ENCODE results near the gene NIPA2. TPM values are rescaled to one million over a fixed set of nuclear protein-coding genes. Genes with fewer than 3 reads are reported as not detected.

Gene NIPA2
- total and polyA plus RNA-seq, 3 donors from 2014 or later = 31.4 to 47.1 (median 33.9) TPM

- H3K4me1 ChIP-seq = no peaks in the 10 kb centered on the region
- intact Hi-C loops (cut with DNase I; ENCODE audit: low total_unique reads) = no loop called here
- H3K36me3 ChIP-seq (ENCODE audit: low read depth, missing control alignments) = no peaks in the 10 kb centered on the region
- H3K9me3 ChIP-seq = no peaks in the 10 kb centered on the region
- DNase-seq = no peak
- 83 to 87% methylated on average over 1 of the region's 1 CpG for WGBS, 2 donors
- H3K27me3 ChIP-seq = no peaks in the 10 kb centered on the region
- no peak for TF ChIP-seq POLR2A (IDR thresholded peaks at IDR 0.05)
- TF ChIP-seq, protein P1, sequence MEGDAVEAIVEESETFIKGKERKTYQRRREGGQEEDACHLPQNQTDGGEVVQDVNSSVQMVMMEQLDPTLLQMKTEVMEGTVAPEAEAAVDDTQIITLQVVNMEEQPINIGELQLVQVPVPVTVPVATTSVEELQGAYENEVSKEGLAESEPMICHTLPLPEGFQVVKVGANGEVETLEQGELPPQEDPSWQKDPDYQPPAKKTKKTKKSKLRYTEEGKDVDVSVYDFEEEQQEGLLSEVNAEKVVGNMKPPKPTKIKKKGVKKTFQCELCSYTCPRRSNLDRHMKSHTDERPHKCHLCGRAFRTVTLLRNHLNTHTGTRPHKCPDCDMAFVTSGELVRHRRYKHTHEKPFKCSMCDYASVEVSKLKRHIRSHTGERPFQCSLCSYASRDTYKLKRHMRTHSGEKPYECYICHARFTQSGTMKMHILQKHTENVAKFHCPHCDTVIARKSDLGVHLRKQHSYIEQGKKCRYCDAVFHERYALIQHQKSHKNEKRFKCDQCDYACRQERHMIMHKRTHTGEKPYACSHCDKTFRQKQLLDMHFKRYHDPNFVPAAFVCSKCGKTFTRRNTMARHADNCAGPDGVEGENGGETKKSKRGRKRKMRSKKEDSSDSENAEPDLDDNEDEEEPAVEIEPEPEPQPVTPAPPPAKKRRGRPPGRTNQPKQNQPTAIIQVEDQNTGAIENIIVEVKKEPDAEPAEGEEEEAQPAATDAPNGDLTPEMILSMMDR (IDR thresholded peaks at IDR 0.05) = no peak
- H3K27ac ChIP-seq = no peak overlapping the region
- H3K4me3 ChIP-seq = no peak overlapping the region
Observed at GRCh38 chr15:22856659-22857058, 18.2 kb downstream of the NIPA2 start.

DNA sequence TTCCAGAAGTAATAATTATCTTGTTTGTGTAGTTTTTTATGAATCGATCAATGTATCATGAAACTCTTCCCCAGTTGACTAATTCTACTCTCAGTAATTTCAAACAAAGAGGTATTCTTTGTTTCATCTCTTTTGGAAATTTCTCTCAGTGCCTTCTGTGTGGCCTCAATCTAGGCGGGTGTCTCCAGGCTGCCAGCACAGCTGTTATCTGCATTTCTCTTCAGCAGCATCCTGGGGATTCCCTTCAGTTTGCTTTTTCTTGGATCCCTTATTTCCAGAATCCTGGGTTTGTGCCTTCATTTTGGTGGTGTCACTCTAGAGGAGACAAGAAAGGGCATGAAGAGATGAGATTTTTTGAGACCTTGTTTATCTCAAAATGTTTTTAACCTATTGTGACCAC lies 22.7 kb downstream of the NIPA2 start:
- Histone ChIP-seq H3K9me3 (no peaks in the 10 kb centered on the region), H3K4me3 (no peak overlapping the region), H3K4me1 (peaks cover 8% of the 10 kb centered on the region), H3K27me3 (no peaks in the 10 kb centered on the region), H3K27ac (no peak overlapping the region), H3K36me3 (ENCODE audit: low read depth, missing control alignments) (no peaks in the 10 kb centered on the region)
- intact Hi-C loops (cut with DNase I; ENCODE audit: low total_unique reads) = no loop called here
- WGBS, 2 donors = 66 to 70% methylated on average over 2 of the region's 2 CpGs
- TF ChIP-seq, protein P1 (IDR thresholded peaks at IDR 0.05) = no peak
- TF ChIP-seq POLR2A (IDR thresholded peaks at IDR 0.05) = no peak
- peak; percentile 34 for DNase-seq

- H3K27me3 ChIP-seq = no peaks in the 10 kb centered on the region
- TF ChIP-seq, protein P1 (IDR thresholded peaks at IDR 0.05) = no peak
- no peak for TF ChIP-seq POLR2A (IDR thresholded peaks at IDR 0.05)
- WGBS, 2 donors = 45 to 48% methylated on average over 3 of the region's 3 CpGs
- no peaks in the 10 kb centered on the region for H3K9me3 ChIP-seq
- DNase-seq = peak; percentile 36
- H3K36me3 ChIP-seq (ENCODE audit: low read depth, missing control alignments) = no peaks in the 10 kb centered on the region
- peaks cover 8% of the 10 kb centered on the region for H3K4me1 ChIP-seq
- H3K4me3 ChIP-seq = no peak overlapping the region
- intact Hi-C loops (cut with DNase I; ENCODE audit: low total_unique reads) = no loop called here
- H3K27ac ChIP-seq = no peak overlapping the region
Observed at GRCh38 chr15:22863356-22863755, 24.9 kb downstream of the NIPA2 start.

DNA sequence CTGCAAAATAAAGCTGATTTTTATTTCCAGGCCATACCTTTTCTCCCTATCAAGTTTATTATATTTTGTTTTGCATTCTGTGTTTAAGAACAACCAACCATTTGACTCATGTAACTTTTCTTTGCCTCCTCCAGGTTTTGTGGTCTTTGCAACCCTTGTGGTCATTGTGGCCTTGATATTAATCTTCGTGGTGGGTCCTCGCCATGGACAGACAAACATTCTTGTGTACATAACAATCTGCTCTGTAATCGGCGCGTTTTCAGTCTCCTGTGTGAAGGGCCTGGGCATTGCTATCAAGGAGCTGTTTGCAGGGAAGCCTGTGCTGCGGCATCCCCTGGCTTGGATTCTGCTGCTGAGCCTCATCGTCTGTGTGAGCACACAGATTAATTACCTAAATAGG lies 27.6 kb downstream of the NIPA2 start:
- no peaks in the 10 kb centered on the region for H3K27me3 ChIP-seq
- WGBS, 2 donors = 51 to 79% methylated on average over 7 of the region's 7 CpGs
- H3K4me1 ChIP-seq = peaks cover 8% of the 10 kb centered on the region
- DNase-seq = no peak
- TF ChIP-seq, protein P1 (IDR thresholded peaks at IDR 0.05) = no peak
- TF ChIP-seq POLR2A (IDR thresholded peaks at IDR 0.05) = no peak
- no peaks in the 10 kb centered on the region for H3K36me3 ChIP-seq (ENCODE audit: low read depth, missing control alignments)
- intact Hi-C loops (cut with DNase I; ENCODE audit: low total_unique reads) = no loop called here
- H3K9me3 ChIP-seq = no peaks in the 10 kb centered on the region
- H3K27ac ChIP-seq = no peak overlapping the region
- no peak overlapping the region for H3K4me3 ChIP-seq

DNA sequence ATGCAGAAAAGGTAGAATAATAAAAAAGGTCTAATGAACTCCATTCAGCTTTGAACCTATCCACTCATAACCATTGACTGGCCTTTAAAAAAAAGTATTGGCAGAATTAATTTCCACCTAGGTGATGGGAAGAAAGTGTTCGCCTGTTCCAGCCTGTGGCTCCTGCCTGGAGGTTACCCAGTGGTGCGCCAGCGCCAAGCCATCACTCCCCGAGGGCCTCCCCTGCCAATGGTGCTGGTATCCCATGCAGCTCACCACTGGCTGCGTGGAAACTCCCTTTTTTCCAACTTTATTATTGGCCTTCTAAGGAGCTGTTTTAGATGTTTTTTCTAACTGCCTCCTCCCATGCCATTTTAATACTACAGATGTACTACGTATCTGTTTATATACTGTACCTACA lies 29.4 kb downstream of the NIPA2 start:
- DNase-seq = no peak
- TF ChIP-seq, protein P1 (IDR thresholded peaks at IDR 0.05) = no peak
- no peak for TF ChIP-seq POLR2A (IDR thresholded peaks at IDR 0.05)
- WGBS, 2 donors = 87 to 96% methylated on average over 6 of the region's 6 CpGs
- no peak overlapping the region for H3K4me3 ChIP-seq
- intact Hi-C loops (cut with DNase I; ENCODE audit: low total_unique reads) = no loop called here
- no peak overlapping the region for H3K27ac ChIP-seq
- no peaks in the 10 kb centered on the region for H3K36me3 ChIP-seq (ENCODE audit: low read depth, missing control alignments)
- H3K4me1 ChIP-seq = peaks cover 8% of the 10 kb centered on the region
- H3K9me3 ChIP-seq = no peaks in the 10 kb centered on the region
- no peaks in the 10 kb centered on the region for H3K27me3 ChIP-seq
